Measurements from ENCODE around the gene PRDX2. TPM values are rescaled to one million over a fixed set of nuclear protein-coding genes. Genes with fewer than 3 reads are reported as not detected.

The PRDX2 gene
- total and polyA plus RNA-seq, 2 experiments from 2014 or later: 346 to 465 TPM

DNA sequence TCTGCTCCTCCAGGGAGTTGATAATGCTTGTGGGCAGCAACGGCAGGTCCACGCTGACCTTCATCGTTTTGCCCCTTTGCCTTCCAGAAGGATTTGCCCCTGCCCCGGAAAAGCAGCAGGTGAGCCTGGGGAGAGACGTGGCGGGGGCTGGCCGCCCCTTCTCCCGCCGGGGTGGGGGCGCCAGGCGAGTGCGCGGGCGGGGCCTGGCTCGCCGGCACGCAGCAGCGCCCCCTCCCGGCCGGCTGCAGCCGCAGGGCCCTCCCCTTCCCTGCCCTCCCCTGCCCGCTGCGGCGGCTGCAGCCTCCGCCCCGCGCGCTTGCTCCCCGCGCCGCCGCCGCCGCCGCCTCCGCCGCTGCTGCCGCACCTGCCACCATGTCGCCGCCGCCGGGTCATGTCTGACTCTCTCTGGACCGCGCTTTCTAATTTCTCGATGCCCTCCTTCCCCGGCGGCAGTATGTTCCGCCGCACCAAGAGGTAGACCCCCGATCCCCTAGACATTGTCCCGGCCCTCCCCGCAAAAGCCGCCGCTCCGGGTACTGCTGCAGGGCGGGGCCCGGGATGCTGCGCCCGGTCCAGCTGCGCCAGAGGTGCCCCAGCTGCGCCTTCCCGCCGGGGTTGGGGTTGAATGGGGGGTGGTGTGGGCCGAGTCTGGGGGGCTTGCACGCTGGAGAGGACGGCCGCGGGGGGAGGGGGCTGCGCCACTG, 36.7 kb upstream of the PRDX2 start, which contains the start of gene MAST1:
Gene MAST1, plus strand, starts transcription at position 334 of the 704 bp plus-strand sequence. Its CDS starts 58 bp downstream, at position 392.
- Mint-ChIP-seq H3K9me3 (no peaks in the 10 kb centered on the region; the same call in 2 of the 3 replicates), H3K27ac (peak within 1 kb of the TSS; percentile 62; the same call in 1 of the 2 replicates), H3K4me3 (peak within 1 kb of the TSS; percentile 79), H3K4me1 (peaks cover 43% of the 10 kb centered on the region), H3K27me3 (ENCODE audit: insufficient read depth, low read depth, poor library complexity) (peaks cover 31% of the 10 kb centered on the region), H3K36me3 (ENCODE audit: low read depth) (peaks cover 9% of the 10 kb centered on the region; the same call in 1 of the 3 replicates)
- peaks cover 48% of the 10 kb centered on the region for H3F3A ChIP-seq (replicated peaks; ENCODE audit: low read depth)
- peak; percentile 80 for DNase-seq (ENCODE audit: low spot score)
- H3K9me2 ChIP-seq (ENCODE audit: insufficient read depth): no peaks in the 10 kb centered on the region
- peaks cover 7% of the 10 kb centered on the region for H4K20me1 ChIP-seq (replicated peaks; ENCODE audit: insufficient read depth)
- peak within 1 kb of the TSS; percentile 94 for H3K4me2 ChIP-seq
- peak within 1 kb of the TSS; percentile 92 for H3K4me3 ChIP-seq
- peaks cover 14% of the 10 kb centered on the region for H3K27me3 ChIP-seq (ENCODE audit: insufficient read depth)
- 0 out of 2 replicates have a peak within 1 kb of the TSS, but pooled peaks have one; percentile 39 for H3K27ac ChIP-seq (ENCODE audit: low read depth)
- H3K4me1 ChIP-seq (ENCODE audit: insufficient read depth): peaks cover 34% of the 10 kb centered on the region
- H3K36me3 ChIP-seq (ENCODE audit: insufficient read depth): no peaks in the 10 kb centered on the region
- TF ChIP-seq ZNF114 (CRISPR knock-in tag; IDR thresholded peaks at IDR 0.05): no peak
- TF ChIP-seq CTCF (conservative IDR thresholded peaks at IDR 0.05; ENCODE audit: low read depth in 2 of 2): peak; percentile 34 to 68; a peak in 3 of 4 replicates
- 0 out of 2 replicates have a peak, but pooled peaks have one; percentile 11 for TF ChIP-seq CREB1 (CRISPR knock-in tag; IDR thresholded peaks at IDR 0.05; ENCODE audit: low read depth)
- 0 out of 2 replicates have a peak, but pooled peaks have one; percentile 45 for TF ChIP-seq POLR2AphosphoS5 (IDR thresholded peaks at IDR 0.05; ENCODE audit: low read depth)
- H2AFZ ChIP-seq: peak within 1 kb of the TSS; percentile 91; the same call in 1 of the 2 replicates
- H3K79me2 ChIP-seq (replicated peaks; ENCODE audit: insufficient read depth): peaks cover 8% of the 10 kb centered on the region
- ATAC-seq: peak; percentile 14

DNA sequence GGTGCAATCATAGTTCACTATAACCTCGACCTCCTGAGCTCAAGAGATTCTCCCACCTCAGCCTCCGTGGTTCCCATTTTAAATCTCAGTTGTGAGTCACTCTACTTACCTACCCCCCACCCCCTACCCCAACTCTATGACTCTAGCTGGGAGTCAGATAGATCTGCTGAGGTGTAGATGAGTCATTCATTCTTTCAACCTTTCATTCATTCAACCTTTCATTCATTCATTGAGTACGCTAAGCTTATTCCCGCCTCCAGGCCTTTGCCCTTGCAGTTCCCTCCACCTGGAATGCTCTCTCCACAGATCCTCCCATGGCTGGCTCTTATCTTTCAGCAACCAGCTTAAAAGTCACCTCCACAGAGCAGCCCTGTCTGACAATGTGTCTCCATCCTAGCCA, 35.6 kb upstream of the PRDX2 start:
- Histone ChIP-seq H3K9me2 (ENCODE audit: insufficient read depth) (no peaks in the 10 kb centered on the region), H3K4me2 (no peak overlapping the region), H3K36me3 (ENCODE audit: insufficient read depth) (no peaks in the 10 kb centered on the region), H3K4me1 (ENCODE audit: insufficient read depth) (peaks cover 37% of the 10 kb centered on the region), H3F3A (replicated peaks; ENCODE audit: low read depth) (peaks cover 53% of the 10 kb centered on the region), H4K20me1 (replicated peaks; ENCODE audit: insufficient read depth) (peaks cover 7% of the 10 kb centered on the region), H3K27me3 (ENCODE audit: insufficient read depth) (peaks cover 14% of the 10 kb centered on the region), H3K79me2 (replicated peaks; ENCODE audit: insufficient read depth) (peaks cover 8% of the 10 kb centered on the region), H3K27ac (ENCODE audit: low read depth) (no peak overlapping the region), H2AFZ (no peak overlapping the region), H3K4me3 (no peak overlapping the region)
- no peak for ATAC-seq
- Mint-ChIP-seq H3K36me3 (ENCODE audit: low read depth) (peaks cover 4% of the 10 kb centered on the region; the same call in 1 of the 3 replicates), H3K27ac (no peak overlapping the region), H3K4me1 (peaks cover 48% of the 10 kb centered on the region), H3K27me3 (ENCODE audit: insufficient read depth, low read depth, poor library complexity) (peaks cover 37% of the 10 kb centered on the region), H3K4me3 (peak overlapping the region; percentile 69; the same call in 1 of the 3 replicates), H3K9me3 (no peaks in the 10 kb centered on the region; the same call in 2 of the 3 replicates)
- DNase-seq (ENCODE audit: low spot score): peak; percentile 24
- TF ChIP-seq ZNF331 (CRISPR knock-in tag; IDR thresholded peaks at IDR 0.05; ENCODE audit: low read depth): no peak
- TF ChIP-seq EZH2phosphoT487 (IDR thresholded peaks at IDR 0.05; ENCODE audit: unreplicated experiment): no peak
- TF ChIP-seq JUNB (IDR thresholded peaks at IDR 0.05; ENCODE audit: unreplicated experiment): no peak
- no peak for TF ChIP-seq NANOG (IDR thresholded peaks at IDR 0.05; ENCODE audit: borderline replicate concordance)
- no peak for TF ChIP-seq ETS1 (IDR thresholded peaks at IDR 0.05)
- no peak for TF ChIP-seq EZH2 (IDR thresholded peaks at IDR 0.05; ENCODE audit: low read depth, unreplicated experiment)
- no peak for TF ChIP-seq ZNF114 (CRISPR knock-in tag; IDR thresholded peaks at IDR 0.05)
- TF ChIP-seq POLR2AphosphoS5 (IDR thresholded peaks at IDR 0.05; ENCODE audit: low read depth): no peak
- TF ChIP-seq, protein P1, sequence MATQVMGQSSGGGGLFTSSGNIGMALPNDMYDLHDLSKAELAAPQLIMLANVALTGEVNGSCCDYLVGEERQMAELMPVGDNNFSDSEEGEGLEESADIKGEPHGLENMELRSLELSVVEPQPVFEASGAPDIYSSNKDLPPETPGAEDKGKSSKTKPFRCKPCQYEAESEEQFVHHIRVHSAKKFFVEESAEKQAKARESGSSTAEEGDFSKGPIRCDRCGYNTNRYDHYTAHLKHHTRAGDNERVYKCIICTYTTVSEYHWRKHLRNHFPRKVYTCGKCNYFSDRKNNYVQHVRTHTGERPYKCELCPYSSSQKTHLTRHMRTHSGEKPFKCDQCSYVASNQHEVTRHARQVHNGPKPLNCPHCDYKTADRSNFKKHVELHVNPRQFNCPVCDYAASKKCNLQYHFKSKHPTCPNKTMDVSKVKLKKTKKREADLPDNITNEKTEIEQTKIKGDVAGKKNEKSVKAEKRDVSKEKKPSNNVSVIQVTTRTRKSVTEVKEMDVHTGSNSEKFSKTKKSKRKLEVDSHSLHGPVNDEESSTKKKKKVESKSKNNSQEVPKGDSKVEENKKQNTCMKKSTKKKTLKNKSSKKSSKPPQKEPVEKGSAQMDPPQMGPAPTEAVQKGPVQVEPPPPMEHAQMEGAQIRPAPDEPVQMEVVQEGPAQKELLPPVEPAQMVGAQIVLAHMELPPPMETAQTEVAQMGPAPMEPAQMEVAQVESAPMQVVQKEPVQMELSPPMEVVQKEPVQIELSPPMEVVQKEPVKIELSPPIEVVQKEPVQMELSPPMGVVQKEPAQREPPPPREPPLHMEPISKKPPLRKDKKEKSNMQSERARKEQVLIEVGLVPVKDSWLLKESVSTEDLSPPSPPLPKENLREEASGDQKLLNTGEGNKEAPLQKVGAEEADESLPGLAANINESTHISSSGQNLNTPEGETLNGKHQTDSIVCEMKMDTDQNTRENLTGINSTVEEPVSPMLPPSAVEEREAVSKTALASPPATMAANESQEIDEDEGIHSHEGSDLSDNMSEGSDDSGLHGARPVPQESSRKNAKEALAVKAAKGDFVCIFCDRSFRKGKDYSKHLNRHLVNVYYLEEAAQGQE (IDR thresholded peaks at IDR 0.05; ENCODE audit: unreplicated experiment): no peak
